ENCODE data around the gene ARHGAP33.

The ARHGAP33 gene

DNA sequence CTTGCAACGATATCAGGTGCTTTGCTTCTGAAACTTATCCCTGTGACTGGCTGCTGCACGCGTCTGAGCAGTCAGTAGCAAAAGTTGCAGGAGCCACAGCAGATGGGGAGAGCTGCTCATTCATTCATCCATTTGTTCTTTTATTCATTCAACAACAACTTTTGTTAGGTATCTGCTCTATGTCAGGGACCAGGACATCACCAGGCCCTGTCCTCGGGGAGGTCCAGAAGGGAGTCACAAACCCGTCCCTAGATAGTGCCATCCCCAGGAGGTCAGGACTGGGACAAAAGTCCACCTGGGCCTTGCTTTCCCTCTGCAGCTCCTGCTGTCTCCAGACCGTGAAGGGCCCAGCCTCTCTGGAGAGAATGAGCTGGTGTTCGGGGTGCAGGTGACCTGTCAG lies 2.6 kb downstream of the ARHGAP33 start:
- no peak for DNase-seq

DNA sequence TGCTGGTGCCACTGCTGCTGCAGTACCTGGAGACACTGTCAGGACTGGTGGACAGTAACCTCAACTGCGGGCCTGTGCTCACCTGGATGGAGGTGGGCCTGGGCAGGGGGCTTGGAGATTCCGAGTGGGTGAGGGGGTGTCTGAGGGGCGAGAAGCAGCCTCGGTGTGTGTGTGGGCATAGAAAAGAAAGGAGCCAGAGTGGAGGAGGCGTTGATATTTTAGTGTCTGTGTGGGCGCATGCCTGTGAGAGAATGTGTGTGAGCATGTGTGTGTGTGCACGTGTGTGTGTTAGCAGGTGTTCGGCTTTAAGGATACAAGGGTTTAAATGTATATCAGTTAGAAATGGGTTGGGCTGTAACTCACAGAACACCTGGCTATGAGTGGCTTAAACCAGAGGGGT lies 3.7 kb downstream of the ARHGAP33 start:
- no peak for DNase-seq

DNA sequence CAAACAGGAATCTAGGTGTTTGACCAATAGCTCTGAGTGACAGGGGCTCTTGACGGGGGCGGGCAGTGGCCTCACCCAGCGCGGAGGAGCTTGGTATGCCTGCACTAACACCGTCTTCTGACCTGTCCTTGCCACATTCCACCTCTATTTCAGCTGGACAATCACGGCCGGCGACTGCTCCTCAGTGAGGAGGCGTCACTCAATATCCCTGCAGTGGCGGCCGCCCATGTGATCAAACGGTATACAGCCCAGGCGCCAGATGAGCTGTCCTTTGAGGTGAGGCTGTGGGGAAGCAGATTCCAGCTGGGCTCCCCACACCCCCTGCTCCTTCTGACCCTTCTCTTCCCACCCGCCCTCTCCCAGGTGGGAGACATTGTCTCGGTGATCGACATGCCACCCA lies 4.7 kb downstream of the ARHGAP33 start:
- no peak for DNase-seq

DNA sequence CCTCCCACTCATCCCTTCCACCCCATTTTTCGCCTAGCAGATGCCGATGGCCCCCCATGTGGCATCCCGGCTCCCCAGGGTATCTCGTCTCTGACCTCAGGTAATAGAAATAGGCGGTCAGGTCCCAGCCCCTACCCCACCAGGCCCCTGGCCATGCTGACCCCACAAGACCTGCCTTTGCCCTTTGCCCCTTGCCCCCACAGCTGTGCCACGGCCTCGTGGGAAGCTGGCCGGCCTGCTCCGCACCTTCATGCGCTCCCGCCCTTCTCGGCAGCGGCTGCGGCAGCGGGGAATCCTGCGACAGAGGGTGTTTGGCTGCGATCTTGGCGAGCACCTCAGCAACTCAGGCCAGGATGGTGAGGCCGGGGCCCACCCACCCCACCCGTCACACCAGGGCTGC lies 5.4 kb downstream of the ARHGAP33 start:
- DNase-seq = no peak

DNA sequence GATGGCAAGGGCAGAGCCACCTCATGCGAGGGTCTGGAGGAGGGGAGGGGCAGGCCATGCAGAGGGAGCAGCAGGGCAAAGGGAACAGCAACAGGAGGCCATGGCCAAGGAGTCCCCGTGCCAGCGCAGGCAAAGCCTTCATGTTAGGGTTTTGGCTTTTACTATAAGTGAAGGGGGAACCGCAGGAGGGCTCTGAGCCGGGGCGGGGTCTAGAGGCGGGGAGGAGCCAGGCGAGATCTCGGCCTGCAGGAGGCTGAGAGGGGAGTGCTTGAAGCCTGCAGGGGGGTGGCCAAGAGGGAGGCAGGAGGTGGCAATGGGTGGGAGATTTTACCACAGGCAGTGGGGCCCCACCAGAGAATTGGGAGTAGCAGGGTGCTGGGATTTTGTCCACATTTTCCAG lies 6.3 kb downstream of the ARHGAP33 start:
- DNase-seq = no peak

DNA sequence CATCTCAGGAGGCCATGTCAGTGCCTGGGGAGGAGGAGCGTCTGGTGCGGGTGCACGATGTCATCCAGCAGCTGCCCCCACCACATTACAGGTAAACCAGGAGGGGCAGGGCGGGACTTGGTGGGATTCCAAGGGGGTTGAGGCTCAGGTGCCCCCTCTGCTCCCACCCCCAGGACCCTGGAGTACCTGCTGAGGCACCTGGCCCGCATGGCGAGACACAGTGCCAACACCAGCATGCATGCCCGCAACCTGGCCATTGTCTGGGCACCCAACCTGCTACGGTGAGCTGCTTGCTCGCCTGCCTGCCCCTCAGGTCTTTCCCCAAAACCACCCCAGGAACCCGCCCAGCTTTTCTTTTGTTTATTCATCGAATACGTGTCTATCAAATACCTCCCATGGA lies 7.2 kb downstream of the ARHGAP33 start:
- DNase-seq = no peak

DNA sequence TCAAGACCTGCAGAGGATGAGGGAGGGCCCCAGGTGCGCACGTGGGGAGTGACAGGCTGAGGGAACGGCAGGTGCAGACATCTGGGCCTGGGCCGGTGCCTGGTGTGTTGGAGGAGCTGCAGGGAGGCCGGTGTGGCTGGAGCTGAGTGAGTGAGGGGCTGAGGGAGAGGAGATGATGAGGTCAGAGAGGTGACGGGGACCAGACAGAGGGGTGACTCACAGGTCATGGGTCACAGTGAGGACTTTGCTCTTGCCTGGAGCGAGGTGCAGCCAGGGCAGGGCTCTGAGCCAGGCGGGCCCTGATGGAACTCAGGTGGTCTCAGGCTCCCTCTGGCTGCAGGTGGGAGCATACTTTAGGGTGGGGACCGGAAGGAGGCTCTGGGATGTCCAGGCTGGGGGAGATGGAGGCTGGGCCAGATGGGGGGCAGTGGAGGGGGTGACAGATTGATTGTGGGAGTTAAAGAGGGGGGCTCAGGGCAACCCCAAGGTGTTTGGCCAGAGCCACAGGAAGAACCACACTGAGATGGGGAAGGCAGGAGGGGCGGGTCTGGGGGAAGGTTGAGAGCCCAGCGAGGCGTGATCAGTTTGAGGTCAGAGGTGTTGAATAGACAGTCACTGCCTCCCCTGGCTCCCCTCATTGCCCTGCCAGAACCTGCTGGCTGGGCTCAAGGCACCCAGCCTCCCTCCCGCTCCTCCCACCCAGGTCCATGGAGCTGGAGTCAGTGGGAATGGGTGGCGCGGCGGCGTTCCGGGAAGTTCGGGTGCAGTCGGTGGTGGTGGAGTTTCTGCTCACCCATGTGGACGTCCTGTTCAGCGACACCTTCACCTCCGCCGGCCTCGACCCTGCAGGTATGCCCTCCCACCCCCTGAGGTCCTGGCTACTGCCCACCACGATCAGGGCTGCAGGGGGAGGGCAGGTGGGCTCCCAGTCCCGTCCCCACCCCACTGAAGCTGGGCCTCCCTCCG lies 8.4 kb downstream of the ARHGAP33 start:
- DNase-seq = no peak

DNA sequence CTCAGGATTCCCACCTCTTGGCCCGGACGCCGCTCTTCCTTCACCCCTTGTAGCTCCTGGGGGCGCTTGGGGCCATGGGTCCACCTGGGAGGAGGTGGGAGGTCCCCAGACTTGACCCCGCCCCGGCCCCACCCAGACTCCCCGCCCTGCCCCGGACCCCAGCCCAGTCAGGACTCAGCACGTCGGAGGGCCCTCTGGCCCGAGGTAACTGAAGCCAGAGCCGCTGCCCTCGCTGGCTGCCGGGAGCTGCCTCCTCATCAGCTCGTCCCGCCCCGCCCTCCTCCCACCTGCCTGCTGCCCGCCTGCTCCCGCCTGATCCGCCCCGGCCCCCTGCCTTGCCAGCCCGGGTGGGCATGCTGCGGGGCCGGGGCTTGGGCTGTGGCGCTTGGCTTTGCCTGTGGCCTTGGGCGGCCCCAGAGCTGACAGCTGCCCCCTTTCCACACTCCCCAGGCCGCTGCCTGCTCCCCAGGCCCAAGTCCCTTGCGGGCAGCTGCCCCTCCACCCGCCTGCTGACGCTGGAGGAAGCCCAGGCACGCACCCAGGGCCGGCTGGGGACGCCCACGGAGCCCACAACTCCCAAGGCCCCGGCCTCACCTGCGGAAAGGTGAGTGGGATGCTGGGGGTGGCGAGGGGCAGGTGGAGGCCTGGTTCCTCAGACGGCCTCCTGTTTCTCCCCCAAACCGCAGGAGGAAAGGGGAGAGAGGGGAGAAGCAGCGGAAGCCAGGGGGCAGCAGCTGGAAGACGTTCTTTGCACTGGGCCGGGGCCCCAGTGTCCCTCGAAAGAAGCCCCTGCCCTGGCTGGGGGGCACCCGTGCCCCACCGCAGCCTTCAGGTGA lies 9.4 kb downstream of the ARHGAP33 start:
- DNase-seq = no peak

DNA sequence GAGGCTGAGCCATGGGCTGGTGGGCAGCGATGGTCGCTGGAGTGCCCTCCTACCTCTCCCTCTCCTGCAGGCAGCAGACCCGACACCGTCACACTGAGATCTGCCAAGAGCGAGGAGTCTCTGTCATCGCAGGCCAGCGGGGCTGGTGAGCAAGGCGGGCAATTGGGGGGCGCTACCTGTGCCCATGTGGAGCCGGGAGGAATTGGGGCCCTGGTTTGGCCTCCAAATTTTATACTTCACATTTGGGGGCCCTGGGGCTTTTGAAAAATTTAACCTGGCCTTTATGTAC lies 9.9 kb downstream of the ARHGAP33 start:
- DNase-seq = no peak

DNA sequence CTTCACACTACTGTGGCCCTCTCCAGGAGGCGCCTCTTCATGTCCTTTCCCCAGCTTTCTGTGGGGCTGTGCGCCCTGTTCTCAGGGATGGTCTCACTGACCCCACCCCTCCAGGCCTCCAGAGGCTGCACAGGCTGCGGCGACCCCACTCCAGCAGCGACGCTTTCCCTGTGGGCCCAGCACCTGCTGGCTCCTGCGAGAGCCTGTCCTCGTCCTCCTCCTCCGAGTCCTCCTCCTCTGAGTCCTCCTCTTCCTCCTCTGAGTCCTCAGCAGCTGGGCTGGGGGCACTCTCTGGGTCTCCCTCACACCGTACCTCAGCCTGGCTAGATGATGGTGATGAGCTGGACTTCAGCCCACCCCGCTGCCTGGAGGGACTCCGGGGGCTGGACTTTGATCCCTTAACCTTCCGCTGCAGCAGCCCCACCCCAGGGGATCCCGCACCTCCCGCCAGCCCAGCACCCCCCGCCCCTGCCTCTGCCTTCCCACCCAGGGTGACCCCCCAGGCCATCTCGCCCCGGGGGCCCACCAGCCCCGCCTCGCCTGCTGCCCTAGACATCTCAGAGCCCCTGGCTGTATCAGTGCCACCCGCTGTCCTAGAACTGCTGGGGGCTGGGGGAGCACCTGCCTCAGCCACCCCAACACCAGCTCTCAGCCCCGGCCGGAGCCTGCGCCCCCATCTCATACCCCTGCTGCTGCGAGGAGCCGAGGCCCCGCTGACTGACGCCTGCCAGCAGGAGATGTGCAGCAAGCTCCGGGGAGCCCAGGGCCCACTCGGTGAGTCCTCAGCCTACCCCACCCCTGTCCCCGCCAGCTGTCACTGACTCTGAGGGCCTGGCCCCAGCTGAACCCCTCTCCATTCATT lies 11.2 kb downstream of the ARHGAP33 start:
- DNase-seq = no peak

DNA sequence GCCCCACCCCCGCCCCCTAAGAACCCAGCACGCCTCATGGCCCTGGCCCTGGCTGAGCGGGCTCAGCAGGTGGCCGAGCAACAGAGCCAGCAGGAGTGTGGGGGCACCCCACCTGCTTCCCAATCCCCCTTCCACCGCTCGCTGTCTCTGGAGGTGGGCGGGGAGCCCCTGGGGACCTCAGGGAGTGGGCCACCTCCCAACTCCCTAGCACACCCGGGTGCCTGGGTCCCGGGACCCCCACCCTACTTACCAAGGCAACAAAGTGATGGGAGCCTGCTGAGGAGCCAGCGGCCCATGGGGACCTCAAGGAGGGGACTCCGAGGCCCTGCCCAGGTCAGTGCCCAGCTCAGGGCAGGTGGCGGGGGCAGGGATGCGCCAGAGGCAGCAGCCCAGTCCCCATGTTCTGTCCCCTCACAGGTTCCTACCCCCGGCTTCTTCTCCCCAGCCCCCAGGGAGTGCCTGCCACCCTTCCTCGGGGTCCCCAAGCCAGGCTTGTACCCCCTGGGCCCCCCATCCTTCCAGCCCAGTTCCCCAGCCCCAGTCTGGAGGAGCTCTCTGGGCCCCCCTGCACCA lies 11.9 kb downstream of the ARHGAP33 start:
- DNase-seq = no peak

DNA sequence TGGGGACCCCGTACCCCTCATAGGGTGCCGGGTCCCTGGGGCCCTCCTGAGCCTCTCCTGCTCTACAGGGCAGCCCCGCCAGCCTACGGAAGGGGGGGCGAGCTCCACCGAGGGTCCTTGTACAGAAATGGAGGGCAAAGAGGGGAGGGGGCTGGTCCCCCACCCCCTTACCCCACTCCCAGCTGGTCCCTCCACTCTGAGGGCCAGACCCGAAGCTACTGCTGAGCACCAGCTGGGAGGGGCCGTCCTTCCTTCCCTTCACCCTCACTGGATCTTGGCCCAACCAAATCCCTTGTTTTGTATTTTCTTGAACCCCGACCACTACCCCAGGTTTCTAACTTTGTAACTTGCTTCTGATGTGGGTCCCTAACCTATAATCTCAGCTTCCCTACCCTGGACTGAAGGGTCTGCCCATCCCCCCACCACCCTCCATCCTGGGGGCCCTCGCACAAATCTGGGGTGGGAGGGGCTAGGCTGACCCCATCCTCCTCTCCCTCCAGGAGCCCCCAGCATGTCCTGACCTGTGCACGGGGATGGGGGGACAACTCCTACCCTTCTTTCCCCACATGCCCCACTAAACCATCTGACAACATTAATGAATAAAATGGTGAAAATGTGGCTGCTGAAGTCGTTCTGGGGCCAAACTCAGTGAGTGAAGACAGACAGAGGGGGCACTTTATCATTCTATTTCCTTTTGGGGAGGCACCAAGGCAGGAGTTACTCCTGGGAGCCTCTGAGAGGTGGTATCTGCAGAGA lies 13.0 kb downstream of the ARHGAP33 start:
- no peak for DNase-seq

DNA sequence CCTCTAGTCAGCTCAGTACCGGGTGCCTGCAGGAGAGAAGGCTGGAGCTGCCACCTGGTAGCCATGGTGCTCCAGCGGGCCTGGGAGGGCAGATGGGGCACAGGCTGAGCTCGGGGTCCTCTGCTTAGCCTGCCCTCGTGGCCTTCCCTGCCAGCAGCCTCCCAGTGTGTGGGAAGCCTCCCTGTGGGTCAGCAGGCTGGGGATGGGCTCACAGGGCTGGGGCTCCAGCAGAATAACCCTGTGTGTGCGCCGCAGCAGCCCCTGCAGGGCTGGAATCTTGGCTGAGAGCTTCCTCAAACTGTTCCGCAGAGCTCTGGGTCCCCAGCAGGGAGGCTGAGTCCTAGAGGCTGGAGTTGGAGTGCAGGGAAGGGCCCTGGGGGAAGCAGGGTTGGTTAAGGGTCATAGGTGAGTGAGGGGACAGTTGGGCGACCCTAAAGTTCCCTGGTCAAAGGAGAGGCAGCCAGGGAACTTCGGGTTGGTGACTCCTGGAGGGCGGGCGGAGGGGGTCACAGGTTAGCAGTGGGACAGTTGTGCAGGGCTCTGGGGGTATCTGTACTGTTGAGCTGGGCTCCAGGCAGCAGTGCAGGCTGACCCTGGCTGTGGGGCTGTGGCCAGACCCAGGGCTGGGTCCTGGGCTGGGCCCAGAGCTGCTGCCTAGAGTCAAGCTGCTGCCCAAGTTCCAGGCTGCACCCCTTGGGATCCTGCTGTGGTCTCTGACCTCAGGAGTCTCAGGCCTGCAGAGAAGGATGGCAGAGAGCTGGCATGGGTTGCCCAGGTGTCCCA lies 14.0 kb downstream of the ARHGAP33 start:
- no peak for DNase-seq

DNA sequence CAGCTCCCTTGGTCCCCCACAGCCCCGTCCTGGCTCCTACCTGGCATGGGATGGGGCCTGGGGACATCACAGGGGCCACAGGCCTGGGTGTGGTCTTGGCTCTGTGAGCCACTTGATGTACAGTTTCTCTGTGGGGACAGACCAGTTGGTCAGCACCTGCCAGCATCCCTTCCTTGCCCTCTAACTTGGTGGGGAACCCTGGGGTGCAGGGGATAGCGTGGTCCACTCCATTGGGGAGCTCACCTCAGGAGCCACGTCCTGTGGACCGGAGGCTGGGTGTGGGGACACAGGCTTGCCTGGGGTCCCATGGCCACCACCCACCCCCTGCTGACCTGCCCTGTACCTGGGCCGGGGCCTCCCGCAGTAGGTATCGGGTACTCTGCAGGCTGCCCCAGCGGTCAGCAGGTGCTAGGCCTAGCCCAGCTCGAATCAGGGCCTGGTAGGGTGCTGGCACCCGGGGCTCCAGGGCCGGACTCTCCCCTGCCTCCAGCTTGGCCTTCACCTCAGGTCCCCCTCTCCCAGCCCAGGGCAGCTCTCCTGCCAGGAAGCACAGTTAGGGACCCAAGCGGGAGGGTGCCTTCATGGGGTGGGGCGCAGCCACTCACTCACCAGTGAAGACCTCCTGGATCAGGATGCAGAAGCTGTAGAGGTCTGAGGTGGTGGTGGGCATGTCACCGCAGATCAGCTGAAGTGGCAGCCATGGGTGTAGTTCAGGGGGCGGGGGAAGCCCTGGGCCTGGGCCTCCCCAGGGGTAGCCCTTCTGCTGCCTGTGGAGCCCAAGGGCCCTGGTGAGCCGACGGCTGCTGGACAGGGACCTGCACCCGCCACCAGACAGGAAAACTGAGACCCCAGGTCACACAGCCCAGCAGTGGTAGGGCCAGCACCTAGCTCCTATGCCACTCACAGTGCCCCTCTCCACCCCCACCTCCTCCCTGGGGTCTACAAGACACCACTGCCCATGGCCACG lies 14.9 kb downstream of the ARHGAP33 start:
- no peak for DNase-seq

DNA sequence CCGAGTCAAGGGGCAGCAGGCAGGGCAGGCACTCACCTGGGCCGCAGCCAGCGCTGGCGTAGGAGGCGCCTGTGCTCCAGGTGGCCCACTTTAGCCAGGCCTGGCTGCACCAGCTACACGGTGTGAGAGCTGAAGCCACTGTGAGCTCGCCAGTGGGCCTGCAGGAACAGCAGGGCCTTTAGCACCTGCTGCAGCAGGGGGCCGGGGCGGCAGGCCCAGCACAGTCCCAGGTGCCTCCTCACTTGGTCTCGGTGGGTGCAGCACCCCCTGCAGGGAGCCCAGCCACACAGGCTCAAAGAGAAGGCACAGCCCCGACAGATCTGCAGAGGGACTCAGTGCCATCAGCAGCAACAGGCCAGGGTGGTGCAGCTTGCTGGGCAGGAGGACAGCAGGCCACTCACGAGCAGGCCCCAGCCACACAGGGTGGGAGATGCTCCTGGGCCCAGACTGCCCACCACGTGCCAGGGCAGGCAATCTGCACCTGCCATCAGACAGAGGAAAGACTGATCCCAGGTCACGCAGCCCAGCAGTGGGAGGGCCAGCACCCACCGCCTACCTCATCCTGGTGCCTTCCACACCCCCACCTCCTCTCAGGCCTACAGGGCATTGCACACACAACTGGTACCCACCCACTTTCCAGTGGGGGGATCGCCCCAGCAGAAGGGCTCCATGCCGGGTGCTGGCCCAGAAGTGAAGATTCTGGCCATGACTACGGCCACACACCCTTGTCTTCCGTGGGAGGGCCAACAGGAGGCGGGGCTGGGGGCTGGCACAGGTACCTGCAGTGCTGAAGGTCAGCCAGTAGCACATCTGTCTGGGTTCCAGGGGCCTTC lies 15.8 kb downstream of the ARHGAP33 start:
- no peak for DNase-seq

DNA sequence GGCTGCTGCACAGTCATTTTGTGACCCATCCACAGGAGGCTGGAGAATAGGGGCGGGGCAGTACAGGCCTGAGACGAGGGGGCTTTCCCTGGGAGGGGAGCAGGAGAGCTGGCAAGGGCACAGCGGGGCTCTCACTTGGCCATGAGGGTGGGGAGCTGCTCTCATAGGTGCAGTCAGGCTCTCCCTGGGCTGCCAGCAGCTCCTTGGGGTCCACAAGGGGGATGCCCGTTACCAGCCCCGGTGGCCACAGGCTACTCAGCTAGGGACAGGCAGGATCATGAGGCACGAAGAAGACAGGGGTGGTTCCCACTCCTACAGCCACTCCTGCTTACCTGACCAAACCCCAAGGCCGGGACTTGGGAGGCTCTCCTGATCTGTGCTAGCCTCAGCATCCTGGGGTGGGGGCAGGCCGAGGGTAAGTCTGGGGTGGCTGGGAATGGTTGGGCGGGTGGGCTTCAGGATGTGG lies 16.5 kb downstream of the ARHGAP33 start:
- no peak for DNase-seq

DNA sequence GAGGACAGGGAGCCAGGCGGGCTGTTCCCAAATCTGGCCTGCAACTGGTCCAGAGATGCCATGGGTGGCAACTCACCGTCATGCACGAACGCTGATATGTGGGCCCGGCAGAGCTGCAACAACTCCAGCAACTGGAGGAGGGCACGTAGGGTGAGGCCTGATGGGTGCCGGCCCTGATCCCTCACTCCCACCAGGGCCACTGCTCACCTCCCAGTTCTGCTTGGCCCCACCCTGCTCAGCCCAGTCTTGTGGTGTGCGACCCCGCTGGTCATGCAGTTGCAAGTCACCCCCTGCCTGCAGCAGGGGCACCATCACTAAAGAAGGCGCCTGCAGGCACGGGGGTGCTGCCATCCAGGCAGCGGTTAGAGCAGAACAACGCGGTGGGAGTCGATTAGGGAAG lies 16.9 kb downstream of the ARHGAP33 start:
- no peak for DNase-seq

DNA sequence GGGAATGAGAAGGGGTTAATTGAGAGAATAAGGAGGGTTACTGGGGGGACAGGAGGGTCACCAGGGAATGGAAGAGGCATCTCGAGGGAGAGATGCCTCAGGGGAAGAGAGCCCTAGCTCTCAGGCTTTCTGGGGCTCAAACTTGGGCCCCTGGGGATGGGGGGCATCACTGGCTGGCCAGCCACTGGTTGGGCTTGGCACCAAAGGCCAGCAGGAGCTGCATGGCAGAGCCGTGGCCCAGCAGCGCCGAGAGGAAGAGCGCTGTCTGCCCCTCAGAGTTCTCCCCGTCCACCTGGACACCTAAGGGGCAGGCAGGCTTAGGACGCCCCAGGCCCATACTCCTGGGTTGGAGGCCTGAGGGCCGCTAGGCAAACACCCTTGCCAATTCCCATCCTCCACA lies 17.5 kb downstream of the ARHGAP33 start:
- DNase-seq = no peak
